ENCODE results near the gene WWOX.

The WWOX gene

GRCh38 chr16:78184238-78185183 is 85.1 kb downstream of the WWOX start:
- FAIRE-seq (no peak), DNase-seq (ENCODE audit: insufficient read length, low spot score) (no peak)

- DNase-seq (ENCODE audit: insufficient read length, low spot score) (no peak), FAIRE-seq (no peak)
These were observed 89.7 kb downstream of the WWOX start for GRCh38 chr16:78189121-78189520.

- no peak for FAIRE-seq
- no peak for DNase-seq (ENCODE audit: insufficient read length, low spot score)
These were observed 93.5 kb downstream of the WWOX start for GRCh38 chr16:78192734-78193488.

- DNase-seq (ENCODE audit: insufficient read length, low spot score), result no peak
- FAIRE-seq, result no peak
These were observed 95.5 kb downstream of the WWOX start for GRCh38 chr16:78194948-78195347.

- FAIRE-seq (no peak), DNase-seq (ENCODE audit: insufficient read length, low spot score) (no peak)
These were observed 96.3 kb downstream of the WWOX start for GRCh38 chr16:78195797-78196196.

- FAIRE-seq, result no peak
- no peak for DNase-seq (ENCODE audit: insufficient read length, low spot score)
These were observed 97.0 kb downstream of the WWOX start for GRCh38 chr16:78196502-78196901.

GRCh38 chr16:78198288-78198687 is 98.8 kb downstream of the WWOX start:
- no peak for DNase-seq (ENCODE audit: insufficient read length, low spot score)
- no peak for FAIRE-seq

GRCh38 chr16:78199325-78200022 is 100.0 kb downstream of the WWOX start:
- no peak for FAIRE-seq
- no peak for DNase-seq (ENCODE audit: insufficient read length, low spot score)

- FAIRE-seq, result no peak
- no peak for DNase-seq (ENCODE audit: insufficient read length, low spot score)
These were observed 100.6 kb downstream of the WWOX start for GRCh38 chr16:78200023-78200389.

GRCh38 chr16:78200623-78201096 is 101.2 kb downstream of the WWOX start:
- FAIRE-seq, result no peak

GRCh38 chr16:78205506-78205905 is 106.1 kb downstream of the WWOX start:
- DNase-seq (ENCODE audit: insufficient read length, low spot score), result no peak
- FAIRE-seq, result peak; percentile 63

More at GRCh38 chr16:78200623-78201096, 101.2 kb downstream of the WWOX start:
- DNase-seq (ENCODE audit: insufficient read length, low spot score), result no peak

- DNase-seq (ENCODE audit: insufficient read length, low spot score) (no peak), FAIRE-seq (no peak)
These were observed 107.3 kb downstream of the WWOX start for GRCh38 chr16:78206623-78207223.

- DNase-seq (ENCODE audit: insufficient read length, low spot score), result no peak
These were observed 110.7 kb downstream of the WWOX start for GRCh38 chr16:78209951-78210661.

GRCh38 chr16:78211020-78211599 is 111.7 kb downstream of the WWOX start:
- FAIRE-seq (no peak), DNase-seq (ENCODE audit: insufficient read length, low spot score) (no peak)

More at GRCh38 chr16:78209951-78210661, 110.7 kb downstream of the WWOX start:
- no peak for FAIRE-seq

- FAIRE-seq, result no peak
- no peak for DNase-seq (ENCODE audit: insufficient read length, low spot score)
These were observed 112.5 kb downstream of the WWOX start for GRCh38 chr16:78211946-78212345.

- no peak for DNase-seq (ENCODE audit: insufficient read length, low spot score)
- no peak for FAIRE-seq
These were observed 113.2 kb downstream of the WWOX start for GRCh38 chr16:78212674-78213073.

GRCh38 chr16:78213751-78214150 is 114.3 kb downstream of the WWOX start:
- FAIRE-seq, result no peak
- DNase-seq (ENCODE audit: insufficient read length, low spot score), result no peak

GRCh38 chr16:78215222-78215621 is 115.8 kb downstream of the WWOX start:
- FAIRE-seq (no peak), DNase-seq (ENCODE audit: insufficient read length, low spot score) (no peak)

- DNase-seq (ENCODE audit: insufficient read length, low spot score) (no peak), FAIRE-seq (no peak)
These were observed 116.8 kb downstream of the WWOX start for GRCh38 chr16:78216166-78216745.

Measured in HTR-8/SVneo (cell line).